Gastroesophageal sphincter (tissue), 3 donors: ENCODE measurements around the gene NEMP1.

Experiments
- EP300 ChIP-seq: sonication (generic); formaldehyde crosslinking; IDR thresholded peaks from one replicate; pipeline ENCODE4 v1.6.1; 2017; ENCODE audit warnings: antibody characterized with exemption, mild to moderate bottlenecking
- TF ChIP-seq, protein P1 (sequence below), 4 experiments: fragments of 200-600 bp in 2 of 4; fragments of 450-650 bp in 2 of 4; sonication (generic) in 1 of 4; IDR thresholded peaks; one replicate each; pipeline ENCODE4 v1.5.1; 2017 to 2019; ENCODE audit warnings: antibody characterized with exemption in 4 of 4, mild to moderate bottlenecking in 2 of 4, moderate library complexity in 2 of 4

DNA sequence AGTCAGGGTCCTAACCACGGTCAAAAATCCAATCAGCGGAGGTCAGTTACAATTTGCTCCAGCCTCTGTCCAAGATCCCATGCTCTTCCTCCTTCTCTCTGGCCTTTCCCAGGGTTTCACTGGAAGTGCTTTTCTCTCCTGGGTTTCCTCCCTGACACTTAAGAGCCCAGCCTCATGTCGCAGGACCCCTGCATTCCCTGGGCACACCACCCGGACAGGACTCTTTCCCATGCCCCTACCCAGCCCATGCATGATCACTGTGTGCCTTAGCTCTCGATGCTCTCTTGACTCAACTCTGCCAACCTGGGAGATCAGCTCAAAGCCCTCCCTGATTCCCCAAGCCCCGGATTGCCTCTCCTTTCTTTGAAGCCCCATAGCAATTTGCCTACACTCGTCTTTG lies 46.8 kb downstream of the NEMP1 start:
- TF ChIP-seq EP300: no peak
- TF ChIP-seq, protein P1, sequence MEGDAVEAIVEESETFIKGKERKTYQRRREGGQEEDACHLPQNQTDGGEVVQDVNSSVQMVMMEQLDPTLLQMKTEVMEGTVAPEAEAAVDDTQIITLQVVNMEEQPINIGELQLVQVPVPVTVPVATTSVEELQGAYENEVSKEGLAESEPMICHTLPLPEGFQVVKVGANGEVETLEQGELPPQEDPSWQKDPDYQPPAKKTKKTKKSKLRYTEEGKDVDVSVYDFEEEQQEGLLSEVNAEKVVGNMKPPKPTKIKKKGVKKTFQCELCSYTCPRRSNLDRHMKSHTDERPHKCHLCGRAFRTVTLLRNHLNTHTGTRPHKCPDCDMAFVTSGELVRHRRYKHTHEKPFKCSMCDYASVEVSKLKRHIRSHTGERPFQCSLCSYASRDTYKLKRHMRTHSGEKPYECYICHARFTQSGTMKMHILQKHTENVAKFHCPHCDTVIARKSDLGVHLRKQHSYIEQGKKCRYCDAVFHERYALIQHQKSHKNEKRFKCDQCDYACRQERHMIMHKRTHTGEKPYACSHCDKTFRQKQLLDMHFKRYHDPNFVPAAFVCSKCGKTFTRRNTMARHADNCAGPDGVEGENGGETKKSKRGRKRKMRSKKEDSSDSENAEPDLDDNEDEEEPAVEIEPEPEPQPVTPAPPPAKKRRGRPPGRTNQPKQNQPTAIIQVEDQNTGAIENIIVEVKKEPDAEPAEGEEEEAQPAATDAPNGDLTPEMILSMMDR (IDR thresholded peaks at IDR 0.05): no peak
